Measurements from ENCODE around the gene ULK2.

The ULK2 gene

DNA sequence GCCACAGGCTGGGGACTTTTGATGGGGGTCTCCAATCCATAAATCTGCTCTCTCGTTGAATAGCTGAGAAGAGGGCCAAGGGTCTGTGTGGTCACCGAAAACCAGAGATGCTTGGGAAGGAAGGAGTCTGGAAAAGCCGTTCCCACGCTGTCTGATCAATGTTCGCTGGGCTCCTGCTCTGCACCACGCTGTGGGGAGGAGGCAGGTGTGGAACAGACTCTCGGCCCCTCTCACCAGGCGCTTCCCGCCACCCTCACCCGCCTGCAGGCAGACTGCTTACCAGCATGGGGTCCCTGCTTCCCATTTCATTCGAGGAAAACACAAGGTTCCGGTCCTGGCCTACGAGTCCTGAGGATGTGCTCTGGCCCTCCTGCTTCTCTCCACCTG lies 118.9 kb downstream of the ULK2 start:
- no peak overlapping the region for H3K4me3 ChIP-seq (ENCODE audit: low read depth, low read length)
- TF ChIP-seq, protein P1, sequence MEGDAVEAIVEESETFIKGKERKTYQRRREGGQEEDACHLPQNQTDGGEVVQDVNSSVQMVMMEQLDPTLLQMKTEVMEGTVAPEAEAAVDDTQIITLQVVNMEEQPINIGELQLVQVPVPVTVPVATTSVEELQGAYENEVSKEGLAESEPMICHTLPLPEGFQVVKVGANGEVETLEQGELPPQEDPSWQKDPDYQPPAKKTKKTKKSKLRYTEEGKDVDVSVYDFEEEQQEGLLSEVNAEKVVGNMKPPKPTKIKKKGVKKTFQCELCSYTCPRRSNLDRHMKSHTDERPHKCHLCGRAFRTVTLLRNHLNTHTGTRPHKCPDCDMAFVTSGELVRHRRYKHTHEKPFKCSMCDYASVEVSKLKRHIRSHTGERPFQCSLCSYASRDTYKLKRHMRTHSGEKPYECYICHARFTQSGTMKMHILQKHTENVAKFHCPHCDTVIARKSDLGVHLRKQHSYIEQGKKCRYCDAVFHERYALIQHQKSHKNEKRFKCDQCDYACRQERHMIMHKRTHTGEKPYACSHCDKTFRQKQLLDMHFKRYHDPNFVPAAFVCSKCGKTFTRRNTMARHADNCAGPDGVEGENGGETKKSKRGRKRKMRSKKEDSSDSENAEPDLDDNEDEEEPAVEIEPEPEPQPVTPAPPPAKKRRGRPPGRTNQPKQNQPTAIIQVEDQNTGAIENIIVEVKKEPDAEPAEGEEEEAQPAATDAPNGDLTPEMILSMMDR (IDR thresholded peaks at IDR 0.05; ENCODE audit: low read depth, low read length) = no peak
- TF ChIP-seq, protein P2, sequence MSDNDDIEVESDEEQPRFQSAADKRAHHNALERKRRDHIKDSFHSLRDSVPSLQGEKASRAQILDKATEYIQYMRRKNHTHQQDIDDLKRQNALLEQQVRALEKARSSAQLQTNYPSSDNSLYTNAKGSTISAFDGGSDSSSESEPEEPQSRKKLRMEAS (IDR thresholded peaks at IDR 0.05; ENCODE audit: low read depth, low read length) = no peak
- no peak for TF ChIP-seq MYC (IDR thresholded peaks at IDR 0.05; ENCODE audit: low read depth, low read length)
- no peak for TF ChIP-seq POLR2A (IDR thresholded peaks at IDR 0.05; ENCODE audit: extremely low read depth, insufficient read length)
- no peak for DNase-seq (ENCODE audit: low read depth)

DNA sequence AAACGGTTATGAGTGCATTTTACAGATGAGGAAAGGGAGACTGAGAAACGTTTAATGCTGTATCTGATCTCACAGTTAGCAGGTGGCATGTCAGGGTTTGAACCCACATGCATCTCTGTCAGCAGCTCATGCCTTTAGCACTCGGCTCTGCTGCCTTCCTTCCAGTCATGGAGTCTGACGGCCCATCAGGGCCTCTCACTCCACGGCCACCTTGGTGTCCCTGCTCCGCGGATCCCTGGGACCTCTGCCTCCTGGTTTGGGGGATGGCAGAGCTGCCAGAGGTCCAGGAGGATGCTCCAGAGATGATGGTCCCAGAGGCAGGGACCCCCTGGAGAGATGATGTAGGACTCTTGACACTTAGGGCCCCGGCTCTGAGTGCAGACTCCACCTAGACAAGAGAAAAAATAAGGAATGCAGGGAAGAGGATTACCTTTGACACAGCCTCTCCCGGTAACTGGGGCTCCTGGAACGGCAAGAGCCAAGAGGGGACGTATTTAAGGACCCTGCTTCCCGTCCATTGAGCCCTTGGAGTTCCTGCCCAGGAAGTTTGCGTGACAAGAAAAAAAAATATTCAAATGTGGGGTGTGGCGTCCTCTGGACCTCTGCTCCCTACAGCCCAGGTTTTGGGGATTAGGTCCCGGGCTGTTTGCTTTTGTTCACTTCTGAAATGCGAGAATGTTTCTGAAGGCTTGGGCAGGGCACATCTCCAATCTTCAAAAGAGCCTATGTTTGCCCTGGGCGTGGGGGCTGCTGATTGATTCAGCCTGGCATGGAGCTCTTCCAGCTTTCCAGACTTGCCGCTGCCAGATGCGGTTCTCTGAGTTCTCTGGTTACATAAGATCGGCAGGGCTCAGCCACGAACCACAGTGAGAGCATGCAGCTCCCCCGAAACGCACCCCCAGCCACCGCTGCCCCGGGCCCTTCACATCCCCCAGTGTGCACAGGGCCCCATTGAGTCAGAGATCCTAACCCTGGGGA lies 119.6 kb downstream of the ULK2 start, which contains the start of gene ALDH3A1:
TSS of gene ALDH3A1 (minus strand) at position 470 of the 978 bp plus-strand sequence. CDS start 3,169 bp downstream, outside the sequence.
- TF ChIP-seq POLR2A (IDR thresholded peaks at IDR 0.05; ENCODE audit: extremely low read depth, insufficient read length) (no peak), MYC (IDR thresholded peaks at IDR 0.05; ENCODE audit: low read depth, low read length) (no peak)
- TF ChIP-seq, protein P1 (IDR thresholded peaks at IDR 0.05; ENCODE audit: low read depth, low read length) = no peak
- TF ChIP-seq, protein P2 (IDR thresholded peaks at IDR 0.05; ENCODE audit: low read depth, low read length) = no peak
- H3K4me3 ChIP-seq (ENCODE audit: low read depth, low read length) = no peak within 1 kb of the TSS
- no peak for DNase-seq (ENCODE audit: low read depth)

DNA sequence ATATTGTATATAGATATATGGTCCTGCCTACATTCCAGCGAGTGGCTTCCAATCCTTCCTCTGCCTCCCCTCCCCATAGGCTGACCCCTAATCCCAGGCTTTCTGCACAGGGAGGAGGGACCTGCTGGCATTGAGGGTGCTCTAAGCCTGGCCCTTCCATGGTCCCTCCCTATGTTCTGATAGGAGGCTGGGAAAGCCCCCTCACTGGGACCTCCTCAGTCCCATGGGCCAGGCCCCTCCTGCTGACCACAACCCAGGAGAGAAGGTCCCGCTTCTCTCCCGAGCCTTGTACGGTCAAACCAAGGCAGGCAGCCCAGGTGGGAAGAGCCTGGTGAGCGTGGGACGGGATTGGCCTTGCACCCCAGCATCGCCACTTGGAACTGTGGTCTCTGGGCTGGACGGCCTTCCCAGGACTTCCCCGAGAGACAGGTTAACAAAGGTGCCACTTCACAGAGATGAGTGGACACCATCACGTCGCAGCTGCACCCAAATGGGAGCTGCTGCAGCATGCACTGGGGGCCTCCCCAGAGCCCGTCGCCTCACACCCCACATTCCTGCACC lies 120.5 kb downstream of the ULK2 start:
- TF ChIP-seq, protein P1 (IDR thresholded peaks at IDR 0.05; ENCODE audit: low read depth, low read length) = no peak
- TF ChIP-seq POLR2A (IDR thresholded peaks at IDR 0.05; ENCODE audit: extremely low read depth, insufficient read length) (no peak), MYC (IDR thresholded peaks at IDR 0.05; ENCODE audit: low read depth, low read length) (no peak)
- TF ChIP-seq, protein P2 (IDR thresholded peaks at IDR 0.05; ENCODE audit: low read depth, low read length) = no peak
- no peak overlapping the region for H3K4me3 ChIP-seq (ENCODE audit: low read depth, low read length)
- no peak for DNase-seq (ENCODE audit: low read depth)

DNA sequence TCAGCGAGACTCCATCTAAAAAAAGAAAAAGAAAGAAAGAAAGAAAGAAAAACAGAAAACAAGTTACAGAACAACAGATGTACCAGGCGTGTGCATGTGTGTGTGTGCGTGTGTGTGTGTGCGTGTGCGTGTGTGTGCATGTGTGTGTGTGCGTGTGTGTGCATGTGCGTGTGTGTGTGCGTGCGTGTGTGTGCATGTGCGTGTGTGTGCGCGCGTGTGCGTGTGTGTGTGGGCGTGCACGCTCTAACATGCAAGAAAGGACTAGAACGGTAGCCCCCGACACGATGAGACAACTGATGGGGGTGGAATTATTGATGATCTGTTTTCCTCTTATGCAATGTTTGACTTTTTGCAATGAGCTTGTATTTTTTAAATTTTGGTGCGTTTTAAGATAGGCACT lies 121.2 kb downstream of the ULK2 start:
- H3K4me3 ChIP-seq (ENCODE audit: low read depth, low read length) = no peak overlapping the region
- TF ChIP-seq, protein P2 (IDR thresholded peaks at IDR 0.05; ENCODE audit: low read depth, low read length) = no peak
- TF ChIP-seq MYC (IDR thresholded peaks at IDR 0.05; ENCODE audit: low read depth, low read length) (no peak), POLR2A (IDR thresholded peaks at IDR 0.05; ENCODE audit: extremely low read depth, insufficient read length) (no peak)
- TF ChIP-seq, protein P1 (IDR thresholded peaks at IDR 0.05; ENCODE audit: low read depth, low read length) = no peak
- no peak for DNase-seq (ENCODE audit: low read depth)

DNA sequence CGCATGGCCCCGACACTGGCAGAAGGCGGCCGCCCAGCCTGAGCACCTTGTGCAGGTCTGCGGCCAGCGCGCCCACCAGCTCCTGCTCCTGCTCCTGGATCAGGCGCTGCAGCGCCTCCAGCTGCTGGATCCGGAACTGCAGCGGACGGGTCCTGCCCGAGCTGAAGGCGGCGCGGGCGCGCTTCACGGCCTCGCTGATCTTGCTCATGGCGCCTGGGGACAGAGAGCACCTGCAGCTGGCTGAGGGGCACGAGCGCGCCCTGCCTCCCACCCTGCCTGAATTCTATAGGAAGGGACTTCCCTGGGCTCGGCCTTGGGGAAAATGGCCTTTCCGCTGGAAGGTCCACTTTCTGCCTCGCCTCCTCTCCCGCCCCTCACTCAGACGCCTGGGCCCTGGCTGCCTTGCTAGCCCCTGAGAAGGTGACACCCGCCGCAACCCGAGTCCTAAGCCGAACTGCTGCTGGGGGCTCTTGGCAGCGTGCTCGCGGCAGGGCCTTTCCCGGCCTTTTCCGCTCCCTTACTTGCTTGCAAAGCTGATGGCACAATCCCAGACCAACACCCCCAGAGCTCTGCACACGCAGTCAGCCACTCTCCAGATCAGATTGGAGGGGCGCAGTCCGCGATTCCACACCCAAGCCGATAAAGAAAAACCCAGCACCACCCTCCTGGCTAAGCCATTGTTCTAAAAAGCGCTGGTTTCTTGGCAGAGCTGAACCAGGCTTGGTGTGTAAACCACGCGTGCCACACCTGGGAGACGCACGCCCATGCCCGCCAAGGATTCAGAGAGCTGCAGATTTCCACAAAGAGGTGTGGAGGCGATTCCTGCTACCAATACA lies 122.6 kb downstream of the ULK2 start:
- TF ChIP-seq POLR2A (IDR thresholded peaks at IDR 0.05; ENCODE audit: extremely low read depth, insufficient read length) = no peak
- TF ChIP-seq, protein P1 (IDR thresholded peaks at IDR 0.05; ENCODE audit: low read depth, low read length) = peak; percentile 84
- no peak overlapping the region for H3K4me3 ChIP-seq (ENCODE audit: low read depth, low read length)
- peak; percentile 87 for DNase-seq (ENCODE audit: low read depth)

Data from NB4 (cell line).